GM10266 (cell line): ENCODE measurements around the gene FBXL20.

Experiments
- DNase-seq: peaks from one replicate; pipeline ENCODE4 v3.0.0; 2012; ENCODE audit errors: extremely low spot score
- TF ChIP-seq, protein P1 (sequence below): IDR thresholded peaks from 2 replicates; pipeline ENCODE4 v1.5.1; 2012; ENCODE audit warnings: mild to moderate bottlenecking, low read depth; ENCODE audit not compliant: control insufficient read depth, insufficient read depth; ENCODE audit errors: missing control alignments

The FBXL20 gene

DNA sequence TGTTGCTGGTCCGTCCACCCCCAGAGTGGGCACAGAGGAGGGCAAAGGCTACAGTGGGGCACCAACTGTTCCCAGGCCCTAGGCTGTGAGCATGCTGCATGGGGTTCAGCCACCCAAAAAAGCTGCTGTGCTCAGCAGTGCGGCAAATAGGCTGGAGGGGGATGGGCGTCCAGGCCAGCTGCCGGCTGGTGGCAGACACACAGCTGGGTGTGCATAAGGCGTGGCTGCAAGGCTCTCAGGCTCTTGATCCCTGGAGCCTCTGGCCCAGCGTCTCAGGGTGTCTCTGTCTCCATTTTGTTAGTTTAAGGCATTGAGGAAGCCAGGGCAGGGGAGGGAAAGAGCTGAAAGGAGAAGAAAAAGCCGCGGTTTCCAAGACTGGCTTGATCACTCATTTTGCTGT lies 192.5 kb downstream of the FBXL20 start:
- DNase-seq: peak; percentile 59
- TF ChIP-seq, protein P1, sequence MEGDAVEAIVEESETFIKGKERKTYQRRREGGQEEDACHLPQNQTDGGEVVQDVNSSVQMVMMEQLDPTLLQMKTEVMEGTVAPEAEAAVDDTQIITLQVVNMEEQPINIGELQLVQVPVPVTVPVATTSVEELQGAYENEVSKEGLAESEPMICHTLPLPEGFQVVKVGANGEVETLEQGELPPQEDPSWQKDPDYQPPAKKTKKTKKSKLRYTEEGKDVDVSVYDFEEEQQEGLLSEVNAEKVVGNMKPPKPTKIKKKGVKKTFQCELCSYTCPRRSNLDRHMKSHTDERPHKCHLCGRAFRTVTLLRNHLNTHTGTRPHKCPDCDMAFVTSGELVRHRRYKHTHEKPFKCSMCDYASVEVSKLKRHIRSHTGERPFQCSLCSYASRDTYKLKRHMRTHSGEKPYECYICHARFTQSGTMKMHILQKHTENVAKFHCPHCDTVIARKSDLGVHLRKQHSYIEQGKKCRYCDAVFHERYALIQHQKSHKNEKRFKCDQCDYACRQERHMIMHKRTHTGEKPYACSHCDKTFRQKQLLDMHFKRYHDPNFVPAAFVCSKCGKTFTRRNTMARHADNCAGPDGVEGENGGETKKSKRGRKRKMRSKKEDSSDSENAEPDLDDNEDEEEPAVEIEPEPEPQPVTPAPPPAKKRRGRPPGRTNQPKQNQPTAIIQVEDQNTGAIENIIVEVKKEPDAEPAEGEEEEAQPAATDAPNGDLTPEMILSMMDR: no peak

DNA sequence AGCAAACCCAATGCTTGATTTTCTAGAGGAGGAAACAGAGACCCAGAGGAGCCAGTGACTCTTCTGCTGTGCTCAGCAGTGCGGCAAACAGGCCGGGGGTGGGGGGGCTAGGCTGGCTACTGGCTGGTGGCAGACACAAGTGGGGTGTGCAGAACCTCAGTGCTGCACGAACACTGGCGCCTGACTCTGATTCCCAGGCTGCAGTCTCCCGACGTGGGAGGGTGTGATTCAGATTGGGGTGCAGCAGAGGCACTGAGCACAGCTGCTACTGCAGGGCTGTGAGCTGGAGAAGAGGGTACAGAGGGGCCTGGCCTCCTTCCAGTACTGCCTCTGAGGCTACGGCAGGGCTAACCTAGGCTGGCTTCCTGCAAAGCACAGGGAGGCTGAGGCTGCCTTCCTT lies 193.3 kb downstream of the FBXL20 start:
- TF ChIP-seq, protein P1: no peak
- DNase-seq: no peak

DNA sequence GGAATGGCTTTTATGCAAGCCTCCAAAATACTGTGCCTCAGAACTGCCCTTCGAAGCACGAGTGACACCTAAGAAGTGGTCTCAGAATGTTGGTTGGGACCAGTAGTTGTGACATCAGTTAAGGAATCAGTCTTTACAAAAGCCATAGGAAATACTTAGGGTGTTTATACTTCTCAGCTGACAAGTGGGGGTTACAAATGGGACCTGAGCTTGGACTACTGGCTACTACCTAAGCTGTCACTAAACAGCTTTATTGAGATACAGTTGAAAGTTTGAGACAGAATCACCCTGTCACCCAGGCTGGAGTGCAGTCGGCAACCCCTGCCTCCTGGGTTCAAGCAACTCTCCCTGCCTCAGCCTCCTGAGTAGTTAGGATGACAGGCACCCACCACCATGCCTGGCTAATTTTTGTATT lies 196.3 kb downstream of the FBXL20 start:
- TF ChIP-seq, protein P1: no peak
- no peak for DNase-seq

DNA sequence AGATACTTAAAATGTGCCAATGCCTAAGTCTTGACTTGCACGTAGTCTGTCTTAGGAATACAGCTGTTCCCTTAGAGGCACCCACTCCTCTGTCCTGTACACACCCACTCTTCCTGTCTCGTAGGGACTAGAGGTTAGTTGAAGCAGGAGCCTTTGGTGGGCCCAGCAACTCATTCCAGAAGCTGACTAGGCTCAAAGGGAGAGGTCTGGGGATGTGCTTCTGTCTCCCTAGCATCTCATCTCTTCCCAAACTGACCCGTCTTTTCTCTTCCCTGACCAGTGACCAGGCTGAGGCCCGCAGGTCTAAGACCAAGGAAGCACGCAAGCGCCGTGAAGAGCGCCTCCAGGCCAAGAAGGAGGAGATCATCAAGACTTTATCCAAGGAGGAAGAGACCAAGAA lies 197.2 kb downstream of the FBXL20 start:
- TF ChIP-seq, protein P1: no peak
- no peak for DNase-seq
